Right lobe of liver (tissue), 6 donors: Measurements from ENCODE around the gene ANKLE2. TPM values are rescaled to one million over a fixed set of nuclear protein-coding genes. Genes with fewer than 3 reads are reported as not detected.
A peak's percentile ranks its signal among the peaks of the same experiment; 100 is the strongest.
"Not testable (repeated sequence)": the region's sequence is repeated elsewhere in the genome, so short reads cannot be mapped to it uniquely, and the experiment has no call there.

Source experiments
- ATAC-seq, 4 donors: fragments of 200-7000 bp; cut with Tn5 transposase; one replicate each; pipeline ENCODE4 v1.9.1; 2020; ENCODE audit warnings: mild to moderate bottlenecking in 4 of 4, moderate library complexity in 4 of 4
- DNase-seq, 3 donors: peaks; one replicate each; pipeline ENCODE4 v3.0.0-alpha.2; 2020
- H3K27ac ChIP-seq, 3 donors: fragments of 200-600 bp; one replicate each; pipeline ENCODE4 v1.8.0; 2022
- H3K27me3 ChIP-seq, 2 donors: fragments of 200-600 bp; one replicate each; pipeline ENCODE4 v1.8.0; 2022
- H3K36me3 ChIP-seq, 4 donors: fragments of 200-600 bp; sonication (generic) in 1 of 4; one replicate each; pipeline versions ENCODE4 v1.5.1 to v1.8.0; 2017 to 2022; ENCODE audit warnings: control low read depth in 1 of 4
- H3K4me1 ChIP-seq, 4 donors: fragments of 200-600 bp; sonication (generic) in 1 of 4; one replicate each; pipeline versions ENCODE4 v1.5.1 to v1.8.0; 2017 to 2022; ENCODE audit warnings: control low read depth in 1 of 4
- H3K4me3 ChIP-seq, 3 donors: fragments of 200-600 bp; one replicate each; pipeline ENCODE4 v1.8.0; 2022
- H3K9me3 ChIP-seq, 4 donors: fragments of 200-600 bp; sonication (generic) in 1 of 4; one replicate each; pipeline versions ENCODE4 v1.5.1 to v1.8.0; 2017 to 2022; ENCODE audit warnings: control low read depth in 1 of 4
- CTCF ChIP-seq, 4 donors: fragments of 200-600 bp in 3 of 4; fragments of 450-650 bp in 1 of 4; IDR thresholded peaks; one replicate each; pipeline versions ENCODE4 v1.5.1 to v1.8.0; 2016 to 2022; ENCODE audit warnings: antibody characterized with exemption in 4 of 4, mild to moderate bottlenecking in 2 of 4
- POLR2A ChIP-seq: fragments of 450-650 bp; IDR thresholded peaks from one replicate; pipeline ENCODE4 v1.6.1; 2017; ENCODE audit warnings: antibody characterized with exemption, mild to moderate bottlenecking
- WGBS: methylation state at CpG from one replicate; pipeline ENCODE4 v1.1.6; 2018; ENCODE audit warnings: low coverage, low lambda C conversion rate; ENCODE audit not compliant: insufficient coverage; ENCODE audit errors: missing lambda C conversion rate; 5-methylcytosine and 5-hydroxymethylcytosine counted together
- intact Hi-C, 2 donors: fragments of 100-400 bp; cut with DNase I; formaldehyde crosslinking; loops; one replicate each; pipeline versions ENCODE4 v1.11.2 to v1.14.1; 2022
- total RNA-seq, 6 experiments: library from RNA; depleted of rRNA in 2 of 6; stranded (reverse); fragments of >200 nt in 2 of 6; fragmentation: NEBNext Ultra II Directional in 3 of 6; extraction: Animal tissue kit (Norgen Biotek cat#: 25700) in 3 of 6; gene quantifications; one replicate each; pipeline versions ENCODE4 v1.1.0 to v1.2.4, GENCODE V29; 2016 to 2023
- donor health status: DM: no; HTN: yes; CAD: no.
- donor health status: DM: no; HTN: no; CAD: no.
- donor health status: DM: no; HTN: no; CAD: no.
- donor health status: DM: no; HTN: yes; CAD: no.
- donor health status: DM: no; HTN: yes; CAD: no.

The ANKLE2 gene
- total RNA-seq, 6 experiments from 2014 or later = 13.9 to 25.1 (median 15.7) TPM

GRCh38 chr12:132797820-132798570, 36.4 kb upstream of the ANKLE2 start:
- Histone ChIP-seq H3K4me1 (no peaks in the 10 kb centered on the region), H3K27me3 (no peaks in the 10 kb centered on the region), H3K4me3 (no peak overlapping the region), H3K36me3 (peaks cover 0 to 87% (median 45%) of the 10 kb centered on the region in 4 donors), H3K27ac (no peak overlapping the region), H3K9me3 (no peaks in the 10 kb centered on the region)
- ATAC-seq (no peak), DNase-seq (no peak)
- intact Hi-C loops = no loop called here
- WGBS = 94% methylated on average over 23 of the region's 24 CpGs
- TF ChIP-seq POLR2A = no peak
- no peak for TF ChIP-seq CTCF (IDR thresholded peaks at IDR 0.05)

- WGBS = 95% methylated on average over 9 of the region's 14 CpGs
- H3K4me1 ChIP-seq = no peaks in the 10 kb centered on the region
- H3K27ac ChIP-seq = no peak overlapping the region
- ATAC-seq = no peak
- H3K9me3 ChIP-seq = no peaks in the 10 kb centered on the region
- peaks cover 0 to 75% (median 35%) of the 10 kb centered on the region in 4 donors for H3K36me3 ChIP-seq
- intact Hi-C loops = no loop called here
- H3K4me3 ChIP-seq = no peak overlapping the region
- H3K27me3 ChIP-seq = no peaks in the 10 kb centered on the region
- no peak for DNase-seq
- TF ChIP-seq CTCF (IDR thresholded peaks at IDR 0.05) = no peak
- TF ChIP-seq POLR2A = no peak
These were observed 34.2 kb upstream of the ANKLE2 start for GRCh38 chr12:132795847-132796246.

- H3K9me3 ChIP-seq, ATAC-seq, H3K4me1 ChIP-seq, H3K27ac ChIP-seq, H3K4me3 ChIP-seq, DNase-seq, H3K27me3 ChIP-seq, intact Hi-C loops: not testable (repeated sequence)
- WGBS = no CpG with 5 or more reads among the region's 2 CpGs
- H3K36me3 ChIP-seq = peaks cover 0 to 57% (median 23%) of the 10 kb centered on the region in 4 donors
These were observed 30.3 kb upstream of the ANKLE2 start for GRCh38 chr12:132791940-132792339.

- no peak for DNase-seq
- no peaks in the 10 kb centered on the region for H3K4me1 ChIP-seq
- no peak overlapping the region for H3K4me3 ChIP-seq
- TF ChIP-seq CTCF (IDR thresholded peaks at IDR 0.05) = no peak
- no peak for TF ChIP-seq POLR2A
- WGBS = 93% methylated on average over 5 of the region's 21 CpGs
- intact Hi-C loops = no loop called here
- ATAC-seq = no peak
- no peaks in the 10 kb centered on the region for H3K9me3 ChIP-seq
- H3K27ac ChIP-seq = no peak overlapping the region
- no peaks in the 10 kb centered on the region for H3K27me3 ChIP-seq
- H3K36me3 ChIP-seq = peaks cover 0 to 49% (median 21%) of the 10 kb centered on the region in 4 donors
These were observed 27.5 kb upstream of the ANKLE2 start for GRCh38 chr12:132789099-132789471.

- DNase-seq = no peak
- no peaks in the 10 kb centered on the region for H3K4me1 ChIP-seq
- no peak overlapping the region for H3K27ac ChIP-seq
- no peak for TF ChIP-seq POLR2A
- no peak for TF ChIP-seq CTCF (IDR thresholded peaks at IDR 0.05)
- peaks cover 0 to 49% (median 22%) of the 10 kb centered on the region in 4 donors for H3K36me3 ChIP-seq
- 94% methylated on average over 7 of the region's 29 CpGs for WGBS
- no peaks in the 10 kb centered on the region for H3K27me3 ChIP-seq
- no peaks in the 10 kb centered on the region for H3K9me3 ChIP-seq
- intact Hi-C loops = no loop called here
- H3K4me3 ChIP-seq = no peak overlapping the region
- ATAC-seq = peak in 2 of 4 donors; percentile 9 to 28
These were observed 26.9 kb upstream of the ANKLE2 start for GRCh38 chr12:132788375-132789098.
